Loucy (cell line): Measurements from ENCODE around the gene PATL1.

Experiments
- H2AFZ ChIP-seq: fragments of 200-600 bp; sonication (generic); 2 replicates; pipeline ENCODE4 v1.6.0; 2016; ENCODE audit warnings: antibody characterized with exemption, mild to moderate bottlenecking, low read length, moderate library complexity
- H3F3A ChIP-seq: fragments of 200-600 bp; 2 replicates; pipeline ENCODE4 v1.6.0; 2016; ENCODE audit warnings: antibody characterized with exemption, low read depth, mild to moderate bottlenecking
- H3K27me3 ChIP-seq: fragments of 200-600 bp; sonication (generic); 2 replicates; pipeline ENCODE4 v1.6.1; 2014; ENCODE audit warnings: low read length, mild to moderate bottlenecking; ENCODE audit not compliant: insufficient read depth, poor library complexity, severe bottlenecking
- H3K36me3 ChIP-seq: fragments of 200-600 bp; sonication (generic); 2 replicates; pipeline ENCODE4 v1.6.1; 2016; ENCODE audit warnings: low read length; ENCODE audit not compliant: insufficient read depth
- H3K4me1 ChIP-seq: fragments of 200-600 bp; sonication (generic); 2 replicates; pipeline ENCODE4 v1.5.1; 2014; ENCODE audit warnings: low read length, mild to moderate bottlenecking; ENCODE audit not compliant: insufficient read depth, poor library complexity, severe bottlenecking
- H3K4me2 ChIP-seq: fragments of 200-600 bp; sonication (generic); 2 replicates; pipeline ENCODE4 v1.6.0; 2014; ENCODE audit warnings: antibody characterized with exemption, low read length, low read depth, mild to moderate bottlenecking; ENCODE audit not compliant: poor library complexity, severe bottlenecking
- H3K4me3 ChIP-seq: fragments of 200-600 bp; sonication (generic); 2 replicates; pipeline ENCODE4 v1.5.1; 2014; ENCODE audit warnings: low read length, mild to moderate bottlenecking, mixed read lengths; ENCODE audit not compliant: poor library complexity, severe bottlenecking
- H3K79me2 ChIP-seq: fragments of 200-600 bp; sonication (generic); 2 replicates; pipeline ENCODE4 v1.6.1; 2014; ENCODE audit warnings: low read length; ENCODE audit not compliant: insufficient read depth
- H3K9ac ChIP-seq: fragments of 200-600 bp; sonication (generic); 2 replicates; pipeline ENCODE4 v1.6.0; 2014; ENCODE audit warnings: mild to moderate bottlenecking, low read depth, low read length, moderate library complexity; ENCODE audit not compliant: poor library complexity, severe bottlenecking
- H3K9me2 ChIP-seq: fragments of 200-600 bp; sonication (generic); replicated peaks from 2 replicates; pipeline ENCODE4 v1.6.1; 2016; ENCODE audit warnings: low read depth, low read length, mixed read lengths
- H3K9me3 ChIP-seq: fragments of 200-600 bp; sonication (generic); 2 replicates; pipeline ENCODE4 v1.6.1; 2014; ENCODE audit warnings: mild to moderate bottlenecking, antibody characterized with exemption, low read length, low read depth; ENCODE audit not compliant: insufficient read depth
- H4K20me1 ChIP-seq: fragments of 200-600 bp; sonication (generic); 2 replicates; pipeline ENCODE4 v1.6.0; 2014; ENCODE audit warnings: antibody characterized with exemption, low read length, mild to moderate bottlenecking; ENCODE audit not compliant: insufficient read depth, poor library complexity, severe bottlenecking
- EZH2phosphoT487 ChIP-seq: fragments of 200-600 bp; IDR thresholded peaks from 2 replicates; pipeline ENCODE4 v1.6.1; 2018; ENCODE audit warnings: antibody characterized with exemption, mild to moderate bottlenecking, moderate library complexity, borderline replicate concordance
- TF ChIP-seq, protein P1 (sequence below): fragments of 200-600 bp; sonication (generic); conservative IDR thresholded peaks from 2 replicates; pipeline ENCODE4 v1.5.1; 2014; ENCODE audit warnings: mild to moderate bottlenecking, antibody characterized with exemption, low read length

PATL1 gene

DNA sequence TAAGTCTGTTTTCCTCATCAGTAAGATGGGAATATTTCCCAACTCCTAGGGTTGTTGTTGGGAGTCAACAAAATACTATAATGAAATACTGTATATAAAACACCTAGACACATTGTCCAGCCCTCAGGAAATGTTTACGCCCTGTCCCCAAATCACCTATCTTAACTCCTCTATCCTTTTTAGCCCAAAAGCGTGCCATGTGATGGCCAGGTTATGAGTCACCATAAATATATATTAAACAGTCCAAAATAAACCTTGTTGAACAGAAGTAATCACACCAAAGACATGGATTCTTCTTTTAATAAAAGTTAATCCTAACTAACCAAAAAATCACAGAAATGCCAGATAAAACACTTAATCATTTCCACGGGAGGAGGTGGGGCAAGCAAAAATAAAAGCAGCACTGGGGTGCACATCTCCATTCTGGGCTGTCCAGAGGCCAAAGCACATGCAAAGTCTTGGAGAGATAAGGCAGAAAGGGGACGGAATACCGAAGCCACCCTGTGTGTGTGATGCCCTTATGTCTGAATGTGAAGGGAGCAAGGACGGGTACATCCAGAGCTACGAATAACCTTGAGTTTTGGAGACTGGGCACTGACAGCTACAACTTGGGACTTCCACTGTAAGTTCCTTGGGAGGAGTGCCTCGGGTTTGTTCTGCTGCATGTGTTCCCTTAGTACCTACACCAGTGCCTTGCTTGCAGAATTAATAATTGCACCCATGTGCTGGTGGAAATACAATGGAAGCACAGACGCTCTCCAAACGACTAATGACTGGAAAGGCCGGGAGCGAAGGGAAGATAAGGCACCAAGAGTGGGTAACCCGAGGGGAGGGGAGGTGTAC, 54.3 kb downstream of the PATL1 start:
- no peaks in the 10 kb centered on the region for H3K9me2 ChIP-seq
- H2AFZ ChIP-seq, result no peak overlapping the region
- peak overlapping the region; percentile 85 for H3K9ac ChIP-seq
- no peaks in the 10 kb centered on the region for H3F3A ChIP-seq
- TF ChIP-seq EZH2phosphoT487, result no peak
- TF ChIP-seq, protein P1, sequence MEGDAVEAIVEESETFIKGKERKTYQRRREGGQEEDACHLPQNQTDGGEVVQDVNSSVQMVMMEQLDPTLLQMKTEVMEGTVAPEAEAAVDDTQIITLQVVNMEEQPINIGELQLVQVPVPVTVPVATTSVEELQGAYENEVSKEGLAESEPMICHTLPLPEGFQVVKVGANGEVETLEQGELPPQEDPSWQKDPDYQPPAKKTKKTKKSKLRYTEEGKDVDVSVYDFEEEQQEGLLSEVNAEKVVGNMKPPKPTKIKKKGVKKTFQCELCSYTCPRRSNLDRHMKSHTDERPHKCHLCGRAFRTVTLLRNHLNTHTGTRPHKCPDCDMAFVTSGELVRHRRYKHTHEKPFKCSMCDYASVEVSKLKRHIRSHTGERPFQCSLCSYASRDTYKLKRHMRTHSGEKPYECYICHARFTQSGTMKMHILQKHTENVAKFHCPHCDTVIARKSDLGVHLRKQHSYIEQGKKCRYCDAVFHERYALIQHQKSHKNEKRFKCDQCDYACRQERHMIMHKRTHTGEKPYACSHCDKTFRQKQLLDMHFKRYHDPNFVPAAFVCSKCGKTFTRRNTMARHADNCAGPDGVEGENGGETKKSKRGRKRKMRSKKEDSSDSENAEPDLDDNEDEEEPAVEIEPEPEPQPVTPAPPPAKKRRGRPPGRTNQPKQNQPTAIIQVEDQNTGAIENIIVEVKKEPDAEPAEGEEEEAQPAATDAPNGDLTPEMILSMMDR, result no peak
- peaks cover 11% of the 10 kb centered on the region; the same call in 1 of the 2 replicates for H3K36me3 ChIP-seq
- peaks cover 42% of the 10 kb centered on the region for H4K20me1 ChIP-seq
- peak overlapping the region; percentile 88 for H3K4me3 ChIP-seq
- H3K27me3 ChIP-seq, result no peaks in the 10 kb centered on the region
- no peaks in the 10 kb centered on the region for H3K9me3 ChIP-seq
- H3K79me2 ChIP-seq, result peaks cover 55% of the 10 kb centered on the region
- peak overlapping the region; percentile 89 for H3K4me2 ChIP-seq
- peaks cover 51% of the 10 kb centered on the region for H3K4me1 ChIP-seq

DNA sequence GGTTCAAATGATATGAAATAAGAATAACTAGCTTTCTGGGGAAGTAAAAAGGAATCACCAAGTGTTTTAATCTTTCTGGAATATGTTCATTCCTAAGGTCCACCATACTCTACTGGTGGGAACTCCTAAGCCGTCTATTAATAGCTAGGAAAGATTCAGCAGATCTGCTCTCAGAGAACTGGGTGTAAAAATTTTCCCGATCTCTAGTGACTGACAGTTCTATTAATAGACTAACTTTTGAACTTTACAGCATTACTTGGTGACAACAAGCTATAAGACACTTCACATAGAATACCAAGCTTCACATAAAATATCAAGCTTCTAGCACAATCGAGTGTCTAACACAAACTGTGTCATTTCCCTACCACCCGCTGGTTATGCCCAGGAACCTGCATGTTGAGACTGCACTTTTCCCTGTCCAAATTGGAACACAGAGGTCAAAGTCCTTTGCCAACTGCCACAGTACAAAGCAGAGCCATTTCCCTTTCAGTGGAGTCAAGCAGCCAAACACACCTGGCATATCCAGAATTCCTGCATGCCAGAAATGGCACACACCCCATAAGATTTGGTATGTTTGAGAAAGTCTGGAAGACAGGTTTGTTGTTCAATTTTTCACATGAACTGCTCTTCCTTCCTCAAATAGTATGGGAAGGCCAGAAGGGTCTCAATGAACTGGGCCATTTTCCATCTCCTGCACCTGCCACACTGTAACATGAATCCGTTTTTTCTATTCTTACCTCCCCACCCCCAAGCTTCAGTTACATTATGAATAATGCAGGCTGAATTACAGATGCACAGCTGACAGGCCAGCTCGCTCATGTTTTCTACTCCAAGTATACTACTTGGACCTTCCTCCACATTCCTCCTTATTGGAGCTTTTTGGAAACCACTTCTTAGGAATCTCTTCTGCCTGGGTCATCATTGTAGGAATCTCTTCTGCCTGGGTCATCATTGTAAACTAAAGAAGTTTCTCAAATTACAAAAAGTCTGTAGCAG, 57.0 kb downstream of the PATL1 start:
- H3K4me3 ChIP-seq, result peak overlapping the region; percentile 88
- H3K4me1 ChIP-seq, result peaks cover 44% of the 10 kb centered on the region
- H3F3A ChIP-seq, result no peaks in the 10 kb centered on the region
- H3K9me2 ChIP-seq, result no peaks in the 10 kb centered on the region
- H2AFZ ChIP-seq, result no peak overlapping the region
- H3K4me2 ChIP-seq, result peak overlapping the region; percentile 89
- TF ChIP-seq, protein P1, result no peak
- no peak for TF ChIP-seq EZH2phosphoT487
- H3K36me3 ChIP-seq, result peaks cover 37% of the 10 kb centered on the region
- no peaks in the 10 kb centered on the region for H3K9me3 ChIP-seq
- peaks cover 48% of the 10 kb centered on the region for H4K20me1 ChIP-seq
- peaks cover 73% of the 10 kb centered on the region for H3K79me2 ChIP-seq
- H3K27me3 ChIP-seq, result no peaks in the 10 kb centered on the region
- peak overlapping the region; percentile 85 for H3K9ac ChIP-seq

DNA sequence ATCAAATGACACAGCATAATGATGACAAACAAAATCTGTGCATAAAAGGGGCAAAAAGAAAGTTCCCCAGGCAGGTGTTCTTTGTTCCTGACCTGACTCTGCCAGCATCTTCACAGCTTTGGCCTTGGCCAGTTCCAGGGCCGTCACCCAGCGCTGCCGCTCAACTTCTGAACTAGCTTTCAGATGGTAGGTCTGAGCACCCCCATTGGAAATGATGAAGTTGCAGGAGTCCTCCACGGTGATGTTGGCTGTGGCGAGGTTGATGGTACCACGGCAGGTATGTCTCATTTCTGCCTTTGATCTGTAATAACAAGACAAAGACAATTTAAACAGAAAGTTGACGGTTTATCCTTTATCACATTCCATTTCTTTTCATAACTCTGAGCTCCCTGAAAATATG, 58.5 kb downstream of the PATL1 start:
- Histone ChIP-seq H3K9me2 (no peaks in the 10 kb centered on the region), H3K4me1 (peaks cover 40% of the 10 kb centered on the region), H3K4me3 (no peak overlapping the region), H3K9ac (no peak overlapping the region), H3K79me2 (peaks cover 79% of the 10 kb centered on the region), H3F3A (no peaks in the 10 kb centered on the region), H4K20me1 (peaks cover 48% of the 10 kb centered on the region), H3K27me3 (no peaks in the 10 kb centered on the region), H2AFZ (no peak overlapping the region), H3K36me3 (peaks cover 52% of the 10 kb centered on the region), H3K4me2 (peak overlapping the region; percentile 15), H3K9me3 (no peaks in the 10 kb centered on the region)
- no peak for TF ChIP-seq EZH2phosphoT487
- TF ChIP-seq, protein P1, result no peak
